ENCODE results near the gene FAM3B. TPM values are rescaled to one million over a fixed set of nuclear protein-coding genes. Genes with fewer than 3 reads are reported as not detected.

FAM3B gene
- total RNA-seq, 1 experiment from 2014 or later: not detected

DNA sequence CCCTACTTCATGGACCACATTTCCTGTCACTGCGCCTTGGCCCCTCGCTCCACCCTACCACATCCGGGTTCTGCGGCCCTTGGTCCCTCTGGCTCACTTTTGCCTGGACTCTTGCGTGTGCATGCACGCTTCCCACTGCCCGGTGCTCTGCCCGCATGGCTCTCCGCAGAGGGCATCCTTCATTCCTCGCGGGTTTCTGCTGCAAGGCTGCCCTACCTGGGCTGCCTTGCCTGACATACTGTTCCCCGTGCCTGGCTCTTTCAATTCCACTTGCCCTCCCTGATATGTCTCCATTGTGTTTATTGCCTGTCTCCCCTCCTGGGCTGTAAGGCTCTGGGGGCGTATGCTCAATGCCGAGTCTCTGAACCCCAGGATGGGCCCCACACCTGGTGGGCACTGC, 71.7 kb downstream of the FAM3B start:
- DNase-seq (ENCODE audit: extremely low read depth, low read depth): no peak

DNA sequence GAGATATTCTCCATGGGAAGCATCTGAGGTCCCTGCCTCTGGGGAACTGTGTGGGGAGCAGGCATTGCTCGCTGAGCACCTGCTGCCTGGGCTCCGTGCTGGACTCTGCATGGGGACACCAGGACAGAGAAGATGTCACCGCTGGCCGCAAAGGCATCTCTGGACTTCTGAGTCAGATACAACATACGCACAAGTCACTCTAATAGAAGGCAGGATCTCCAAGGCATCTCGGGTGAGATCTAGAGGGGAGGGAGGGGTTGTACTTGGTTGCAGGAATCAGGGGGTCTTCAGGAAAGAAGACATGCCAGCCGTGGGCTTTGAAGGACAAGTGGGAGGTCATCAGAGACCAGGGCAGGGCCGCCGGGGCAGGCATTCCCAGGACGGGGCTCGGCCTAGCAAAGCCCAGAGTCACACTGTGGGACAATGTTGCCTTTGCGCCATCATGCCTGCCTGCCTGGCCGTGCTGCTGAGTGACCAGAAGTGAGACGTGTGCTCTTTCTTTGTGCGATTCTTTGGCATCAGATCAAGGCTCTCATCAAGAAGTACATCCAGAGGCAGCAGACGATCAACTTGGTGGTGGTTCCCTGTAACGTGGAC, 73.5 kb downstream of the FAM3B start:
- DNase-seq (ENCODE audit: extremely low read depth, low read depth): no peak

DNA sequence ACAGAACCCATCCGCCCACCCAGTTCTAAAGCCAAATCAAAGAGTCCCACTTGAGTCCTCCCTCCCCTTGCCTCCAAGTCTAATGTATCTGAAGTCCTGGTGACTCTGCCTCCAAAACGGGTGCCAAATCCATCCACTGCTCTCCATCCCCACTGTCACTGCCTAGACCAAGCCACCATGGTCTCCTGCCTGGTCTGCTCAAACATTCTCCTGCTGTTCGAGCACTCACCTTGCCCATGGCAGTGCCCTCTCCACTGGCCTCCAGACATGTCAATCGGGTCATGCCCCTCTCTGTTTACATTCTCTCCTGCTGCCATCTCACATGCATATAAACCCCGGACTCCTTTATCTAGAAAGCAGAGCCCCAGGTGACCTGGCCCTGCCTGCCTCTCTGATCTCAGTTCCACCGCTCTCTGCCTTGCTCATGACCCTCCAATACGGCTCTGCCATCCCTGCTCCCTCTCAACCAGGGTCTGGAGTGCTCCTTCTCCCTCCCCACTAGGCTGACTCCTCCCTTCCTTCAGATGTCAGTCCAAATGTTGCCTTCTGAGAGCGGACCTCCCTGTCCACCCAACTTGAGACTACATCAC, 77.4 kb downstream of the FAM3B start:
- DNase-seq (ENCODE audit: extremely low read depth, low read depth): no peak

DNA sequence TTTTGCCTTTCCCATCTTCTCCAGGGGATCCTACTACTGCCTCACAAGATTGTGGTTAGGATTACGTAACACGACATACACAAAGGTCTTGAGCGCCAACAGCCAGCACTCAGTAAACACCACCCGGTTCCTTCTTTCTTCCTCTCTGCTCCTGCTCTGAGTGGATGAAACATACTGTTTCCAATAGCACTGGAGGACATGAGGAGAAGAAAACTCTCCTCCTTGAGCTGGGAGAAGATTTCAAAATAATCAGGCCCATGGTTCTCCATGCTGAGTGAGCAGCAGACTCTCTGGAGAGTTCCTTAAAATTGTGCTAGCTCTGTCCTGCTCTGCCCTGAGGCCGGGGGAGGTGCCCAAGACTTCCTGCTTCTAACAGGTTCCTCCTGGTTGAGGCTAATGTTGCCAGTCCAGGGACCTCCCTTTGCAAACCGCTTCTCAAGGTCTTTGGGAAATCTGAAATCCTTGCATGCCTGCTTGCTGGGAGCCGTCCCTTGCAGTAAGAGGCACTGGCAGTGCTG, 80.0 kb downstream of the FAM3B start:
- DNase-seq (ENCODE audit: extremely low read depth, low read depth): no peak

DNA sequence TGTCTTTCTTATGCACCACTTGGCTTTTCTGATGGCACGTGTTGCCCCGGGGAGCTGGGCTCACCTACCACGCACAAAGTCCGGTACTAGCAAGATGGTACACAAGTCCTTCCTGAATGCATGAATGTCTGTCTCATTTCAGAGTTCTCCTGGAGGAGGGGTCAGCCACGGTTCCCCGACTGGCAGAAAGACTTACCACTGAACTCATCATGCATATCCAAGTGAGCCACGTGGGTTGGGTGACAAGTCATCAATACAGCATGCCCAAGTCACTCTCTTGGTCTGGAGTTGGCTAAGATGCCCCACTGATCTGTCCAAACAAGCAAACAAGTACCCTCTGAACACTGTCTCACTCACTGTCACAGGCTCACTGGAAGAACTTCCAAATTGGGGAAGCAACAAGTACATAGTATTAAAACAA, 80.9 kb downstream of the FAM3B start:
- DNase-seq (ENCODE audit: extremely low read depth, low read depth): no peak

DNA sequence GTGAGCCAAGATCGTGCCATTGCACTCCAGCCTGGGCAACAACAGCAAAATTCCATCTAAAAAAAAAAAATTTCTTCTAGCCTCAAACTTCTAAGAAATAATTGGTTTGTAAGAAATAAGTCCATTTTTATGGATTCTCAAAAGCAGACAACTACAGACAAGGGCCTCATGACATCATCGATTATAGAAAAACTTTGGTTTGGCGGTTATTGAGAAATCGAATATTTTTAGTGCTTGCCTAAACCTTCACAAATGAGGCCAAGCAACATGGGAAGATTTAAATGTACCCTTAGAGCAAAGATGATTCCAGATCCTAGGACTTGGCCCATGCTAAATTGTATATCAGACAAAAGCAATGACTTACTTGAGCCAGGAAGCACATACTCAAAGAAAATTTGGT, 81.7 kb downstream of the FAM3B start:
- DNase-seq (ENCODE audit: extremely low read depth, low read depth): no peak

DNA sequence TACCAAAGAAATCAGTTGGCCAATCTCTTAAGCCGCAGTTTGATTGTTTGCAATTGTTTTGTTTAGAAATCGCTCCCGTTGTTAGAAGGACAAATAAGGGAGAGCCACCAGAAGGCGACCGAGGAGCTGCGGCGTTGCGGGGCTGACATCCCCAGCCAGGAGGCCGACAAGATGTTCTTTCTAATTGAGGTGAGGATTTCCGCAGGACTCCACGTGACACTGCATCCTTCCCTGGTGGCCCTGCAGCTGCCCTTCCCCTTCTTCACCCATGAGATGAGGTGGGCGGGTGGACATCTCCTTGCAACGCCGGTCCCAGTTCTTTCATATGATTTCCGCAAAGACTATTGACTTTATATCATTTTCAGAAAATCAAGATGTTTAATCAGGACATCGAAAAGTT, 82.2 kb downstream of the FAM3B start:
- DNase-seq (ENCODE audit: extremely low read depth, low read depth): no peak

DNA sequence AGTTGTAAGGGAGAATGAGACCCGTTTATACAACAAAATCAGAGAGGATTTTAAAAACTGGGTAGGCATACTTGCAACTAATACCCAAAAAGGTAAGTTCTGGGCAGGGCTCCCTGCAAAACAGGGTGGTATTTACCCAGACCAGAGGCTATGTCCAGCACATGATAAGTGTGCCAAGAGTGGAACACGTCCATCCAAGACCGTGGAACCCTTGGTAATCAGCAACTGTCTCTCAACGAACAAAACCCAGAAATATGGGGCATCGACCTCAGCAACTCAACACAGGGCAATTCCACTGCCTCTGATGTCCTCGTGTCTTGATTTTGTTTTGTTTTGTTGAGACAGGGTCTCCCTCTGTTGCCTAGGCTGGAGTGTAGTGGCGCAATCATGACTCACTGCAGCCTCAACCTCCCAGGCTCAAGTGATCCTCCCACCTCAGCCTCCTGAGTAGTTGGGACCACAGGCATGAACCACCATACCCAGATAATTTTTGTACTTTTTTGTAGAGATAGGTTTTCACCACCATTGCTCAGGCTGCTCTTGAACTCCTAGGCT, 82.7 kb downstream of the FAM3B start:
- DNase-seq (ENCODE audit: extremely low read depth, low read depth): no peak

DNA sequence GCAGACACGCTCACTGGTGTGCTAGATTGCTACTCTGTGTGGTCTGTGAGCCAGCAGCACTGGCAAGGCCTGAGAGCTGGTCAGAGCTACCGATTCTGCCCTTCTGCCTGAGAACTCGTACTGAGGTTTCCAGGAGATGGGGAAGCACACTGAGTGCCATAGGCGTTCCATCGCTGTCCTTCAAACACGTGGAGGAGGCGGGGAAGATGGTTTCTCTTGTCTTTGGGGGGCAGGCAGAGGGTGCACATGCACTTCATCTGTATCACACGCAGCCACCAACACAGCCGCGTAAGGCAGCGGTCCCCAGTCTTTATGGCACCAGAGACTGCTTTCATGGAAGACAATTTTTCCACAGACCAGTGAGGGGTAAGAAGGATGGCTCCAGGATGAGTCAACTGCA, 85.6 kb downstream of the FAM3B start:
- DNase-seq (ENCODE audit: extremely low read depth, low read depth): no peak

DNA sequence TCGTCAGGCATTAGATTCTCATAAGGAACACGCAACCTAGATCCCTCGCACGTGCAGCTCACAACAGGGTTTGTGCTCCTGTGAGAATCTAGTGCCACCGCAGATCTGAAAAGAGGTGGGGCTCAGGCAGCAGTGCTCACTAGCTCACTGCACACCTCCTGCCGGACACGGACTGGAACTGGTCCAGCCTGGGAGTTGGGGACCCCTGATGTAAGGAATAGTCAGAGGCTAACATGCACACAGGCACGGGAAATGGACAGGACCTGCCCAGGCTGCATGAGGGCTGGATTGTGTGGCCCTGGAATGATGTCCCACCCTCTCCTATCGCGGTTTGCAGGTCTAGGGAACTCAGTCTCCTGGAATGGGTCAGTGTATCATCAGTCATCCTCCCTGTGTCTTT, 86.2 kb downstream of the FAM3B start:
- DNase-seq (ENCODE audit: extremely low read depth, low read depth): no peak

DNA sequence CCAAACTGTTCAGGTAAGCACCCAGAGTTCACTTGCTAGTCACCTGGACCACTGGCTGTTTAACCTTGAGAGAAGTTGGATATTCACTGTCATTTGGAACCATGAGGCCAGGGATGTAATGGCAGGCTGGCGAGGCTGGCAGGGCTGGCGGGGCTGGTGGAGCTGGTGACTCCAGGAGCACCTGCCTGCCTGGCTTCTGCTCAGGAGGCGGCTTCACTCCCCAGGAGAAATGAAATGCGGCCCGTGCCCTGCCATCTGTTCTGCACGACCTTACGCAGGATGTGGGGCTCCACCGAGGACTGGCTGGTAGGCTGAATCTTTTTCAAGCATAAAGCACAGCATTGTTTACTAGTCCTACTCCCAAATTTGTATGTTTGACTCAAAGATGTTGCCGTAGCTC, 86.7 kb downstream of the FAM3B start:
- no peak for DNase-seq (ENCODE audit: extremely low read depth, low read depth)

DNA sequence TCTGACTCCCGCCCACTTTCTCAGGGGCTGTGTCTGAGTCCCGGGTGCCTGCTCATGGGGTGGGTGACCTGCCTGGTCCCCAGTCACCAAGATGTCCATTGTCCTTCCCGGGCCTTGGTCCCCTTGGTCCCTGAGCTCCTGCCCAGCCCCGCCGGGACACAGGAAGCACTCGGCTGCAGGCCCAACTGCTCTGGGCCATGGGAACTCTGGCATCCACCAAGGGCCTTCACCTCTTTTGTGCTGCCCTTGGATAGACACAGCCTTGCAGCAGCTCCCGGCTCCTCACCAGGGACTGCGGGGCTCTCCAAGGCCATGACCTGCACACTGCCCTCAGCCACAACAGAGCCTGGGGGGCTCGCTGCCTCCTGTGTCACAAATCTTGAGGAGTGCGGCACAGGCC, 87.4 kb downstream of the FAM3B start:
- no peak for DNase-seq (ENCODE audit: extremely low read depth, low read depth)

DNA sequence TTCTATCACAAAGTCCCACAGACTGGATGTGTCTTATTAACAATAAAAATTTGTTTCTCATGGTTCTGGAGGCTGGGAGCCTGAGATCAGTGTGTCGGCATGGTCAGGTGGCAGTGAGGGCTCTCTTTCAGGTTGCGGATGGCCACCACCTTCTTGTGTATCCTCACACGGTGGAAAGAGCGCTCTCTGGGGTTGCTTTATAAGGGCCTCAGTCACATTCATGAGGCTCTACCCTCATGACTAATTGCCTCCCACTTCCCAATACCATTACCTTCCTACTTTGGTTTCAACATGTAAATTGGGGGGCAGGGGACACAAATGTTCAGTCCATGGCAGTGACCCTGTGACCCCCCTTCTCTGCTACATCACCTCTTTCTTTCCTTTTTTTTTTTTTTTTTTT, 88.7 kb downstream of the FAM3B start:
- DNase-seq (ENCODE audit: extremely low read depth, low read depth): no peak

DNA sequence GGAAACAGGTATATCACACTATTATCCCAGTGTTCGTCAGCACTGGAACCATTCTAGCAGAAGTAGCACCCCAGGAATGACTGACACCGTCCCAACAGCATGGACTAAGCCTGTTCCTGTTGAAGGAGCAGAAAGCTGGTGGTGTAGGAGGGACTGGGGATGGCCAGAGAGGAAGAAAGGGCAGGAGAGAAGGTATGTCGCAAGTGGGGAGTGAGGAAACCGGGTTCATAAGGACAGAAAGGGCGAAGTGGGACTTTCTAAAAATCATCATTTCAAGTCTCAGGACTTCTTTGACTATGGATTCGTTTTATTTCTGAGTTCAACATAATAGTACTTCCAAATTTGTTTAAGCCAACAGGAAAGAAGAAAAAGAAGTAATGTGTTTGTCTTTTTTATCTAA, 89.7 kb downstream of the FAM3B start:
- no peak for DNase-seq (ENCODE audit: extremely low read depth, low read depth)

Other genes starting within 250 kb of the FAM3B start
- gene BACE2, start 148.6 kb upstream of the FAM3B start, total RNA-seq (2014; rRNA removed; shearing (Covaris generic)): 131 and 145 TPM in 2 replicates
- 0.42 and 1.3 TPM in 2 replicates for gene MX2, start 45.2 kb downstream of the FAM3B start, total RNA-seq (2014; rRNA removed; shearing (Covaris generic))
- 2.7 and 2.9 TPM in 2 replicates for gene MX1, start 109.4 kb downstream of the FAM3B start, total RNA-seq (2014; rRNA removed; shearing (Covaris generic))
- not detected in 2 replicates for gene TMPRSS2, start 191.4 kb downstream of the FAM3B start, total RNA-seq (2014; rRNA removed; shearing (Covaris generic))

Data from NCI-H460 (cell line).